GOT3 (cell line): ENCODE measurements around the gene LCORL.
"Not testable (repeated sequence)": the region's sequence is repeated elsewhere in the genome, so short reads cannot be mapped to it uniquely, and the experiment has no call there.

ENCODE experiments used
- DNase-seq: peaks from one replicate; lab custom pipeline; 2025; ENCODE audit warnings: mixed read lengths; lab: John Stamatoyannopoulos, UW

Gene LCORL

GRCh38 chr4:18021720-18022571 is at the start of gene LCORL:
Gene LCORL (minus strand): TSS chr4:18021755. CDS start chr4:18021751, 4 bp downstream.
- DNase-seq, result peak; percentile 76

- no peak for DNase-seq
Observed at GRCh38 chr4:18069810-18070209, 48.3 kb upstream of the LCORL start.

GRCh38 chr4:18067031-18067430 is 45.5 kb upstream of the LCORL start:
- no peak for DNase-seq

- no peak for DNase-seq
Observed at GRCh38 chr4:18063079-18063478, 41.5 kb upstream of the LCORL start.

GRCh38 chr4:18057821-18058533 is 36.4 kb upstream of the LCORL start:
- no peak for DNase-seq

GRCh38 chr4:18056030-18056429 is 34.5 kb upstream of the LCORL start:
- no peak for DNase-seq

GRCh38 chr4:18052158-18052557 is 30.6 kb upstream of the LCORL start:
- no peak for DNase-seq

- DNase-seq, result no peak
Observed at GRCh38 chr4:18051281-18051680, 29.7 kb upstream of the LCORL start.

- no peak for DNase-seq
Observed at GRCh38 chr4:18050448-18050847, 28.9 kb upstream of the LCORL start.

- DNase-seq, result no peak
Observed at GRCh38 chr4:18049446-18049845, 27.9 kb upstream of the LCORL start.

GRCh38 chr4:18042754-18043153 is 21.2 kb upstream of the LCORL start:
- DNase-seq, result no peak

GRCh38 chr4:18042012-18042411 is 20.5 kb upstream of the LCORL start:
- DNase-seq, result no peak

GRCh38 chr4:18041114-18041513 is 19.6 kb upstream of the LCORL start:
- DNase-seq, result no peak

GRCh38 chr4:18039113-18039512 is 17.6 kb upstream of the LCORL start:
- no peak for DNase-seq

- DNase-seq, result not testable (repeated sequence)
Observed at GRCh38 chr4:18036369-18036768, 14.8 kb upstream of the LCORL start.

GRCh38 chr4:18034099-18034498 is 12.5 kb upstream of the LCORL start:
- DNase-seq, result no peak

- DNase-seq, result no peak
Observed at GRCh38 chr4:18033111-18034085, 11.8 kb upstream of the LCORL start.

GRCh38 chr4:18025288-18025687 is 3.7 kb upstream of the LCORL start:
- DNase-seq, result no peak

GRCh38 chr4:18022572-18023050 is 1.1 kb upstream of the LCORL start:
- no peak for DNase-seq

- DNase-seq, result no peak
Observed at GRCh38 chr4:18021470-18021719, 160 bp downstream of the LCORL start.

- DNase-seq, result no peak
Observed at GRCh38 chr4:18020671-18021469, 685 bp downstream of the LCORL start.
